HUES48 (cell line): ENCODE results near the gene AMOT.

ENCODE experiments used
- H3K27ac ChIP-seq: one replicate; pipeline ENCODE4 v1.7.0; 2013; ENCODE audit warnings: low read depth, low read length, inconsistent platforms
- H3K27me3 ChIP-seq: 2 replicates; pipeline ENCODE4 v1.6.1; 2013; ENCODE audit warnings: mild to moderate bottlenecking, low read length; ENCODE audit not compliant: control insufficient read depth, insufficient read depth
- H3K36me3 ChIP-seq: 2 replicates; pipeline ENCODE4 v1.6.1; 2013; ENCODE audit warnings: low read length; ENCODE audit not compliant: control insufficient read depth, insufficient read depth
- H3K4me1 ChIP-seq: 2 replicates; pipeline ENCODE4 v1.6.1; 2013; ENCODE audit warnings: mild to moderate bottlenecking, low read length; ENCODE audit not compliant: control insufficient read depth, insufficient read depth
- H3K4me3 ChIP-seq: 2 replicates; pipeline ENCODE4 v1.5.1; 2013; ENCODE audit warnings: mild to moderate bottlenecking, low read depth, low read length
- H3K9ac ChIP-seq: 2 replicates; pipeline ENCODE4 v1.6.1; 2013; ENCODE audit warnings: mild to moderate bottlenecking, low read depth, low read length, moderate library complexity
- H3K9me3 ChIP-seq: 2 replicates; pipeline ENCODE4 v1.6.1; 2013; ENCODE audit warnings: low read length; ENCODE audit not compliant: control insufficient read depth, insufficient read depth

AMOT gene

GRCh38 chrX:112840382-112841113, at the start of gene AMOT:
TSS of gene AMOT (minus strand) at chrX:112840831. CDS start at chrX:112823126, 17,705 bp downstream.
- H3K9ac ChIP-seq: peak within 1 kb of the TSS; percentile 54
- H3K27ac ChIP-seq: peak within 1 kb of the TSS; percentile 66
- H3K36me3 ChIP-seq: no peaks in the 10 kb centered on the region
- H3K9me3 ChIP-seq: no peaks in the 10 kb centered on the region
- H3K27me3 ChIP-seq: peaks cover 47% of the 10 kb centered on the region
- peak within 1 kb of the TSS; percentile 97 for H3K4me3 ChIP-seq
- H3K4me1 ChIP-seq: peaks cover 22% of the 10 kb centered on the region

GRCh38 chrX:112889400-112889799, 48.8 kb upstream of the AMOT start:
- no peaks in the 10 kb centered on the region; the same call in 1 of the 2 replicates for H3K27me3 ChIP-seq
- H3K27ac ChIP-seq: no peak overlapping the region
- H3K4me3 ChIP-seq: no peak overlapping the region
- no peaks in the 10 kb centered on the region for H3K36me3 ChIP-seq
- H3K4me1 ChIP-seq: no peaks in the 10 kb centered on the region
- H3K9ac ChIP-seq: no peak overlapping the region
- H3K9me3 ChIP-seq: no peaks in the 10 kb centered on the region

- H3K4me3 ChIP-seq: no peak overlapping the region
- H3K36me3 ChIP-seq: no peaks in the 10 kb centered on the region
- no peaks in the 10 kb centered on the region for H3K4me1 ChIP-seq
- H3K9ac ChIP-seq: no peak overlapping the region
- H3K9me3 ChIP-seq: no peaks in the 10 kb centered on the region
- H3K27ac ChIP-seq: no peak overlapping the region
- H3K27me3 ChIP-seq: no peaks in the 10 kb centered on the region; the same call in 1 of the 2 replicates
Measured at GRCh38 chrX:112888916-112889315, 48.3 kb upstream of the AMOT start.

GRCh38 chrX:112877771-112878173, 37.1 kb upstream of the AMOT start:
- H3K27me3 ChIP-seq: peaks cover 18% of the 10 kb centered on the region; the same call in 1 of the 2 replicates
- no peak overlapping the region for H3K27ac ChIP-seq
- H3K9me3 ChIP-seq: no peaks in the 10 kb centered on the region
- peaks cover 25% of the 10 kb centered on the region for H3K4me1 ChIP-seq
- no peak overlapping the region for H3K9ac ChIP-seq
- H3K36me3 ChIP-seq: no peaks in the 10 kb centered on the region
- no peak overlapping the region for H3K4me3 ChIP-seq

- no peak overlapping the region for H3K4me3 ChIP-seq
- H3K27me3 ChIP-seq: peaks cover 20% of the 10 kb centered on the region
- H3K9ac ChIP-seq: no peak overlapping the region
- no peaks in the 10 kb centered on the region for H3K9me3 ChIP-seq
- no peak overlapping the region for H3K27ac ChIP-seq
- no peaks in the 10 kb centered on the region for H3K36me3 ChIP-seq
- H3K4me1 ChIP-seq: peaks cover 25% of the 10 kb centered on the region
Measured at GRCh38 chrX:112874614-112875013, 34.0 kb upstream of the AMOT start.

GRCh38 chrX:112874175-112874574, 33.5 kb upstream of the AMOT start:
- Histone ChIP-seq H3K27ac (no peak overlapping the region), H3K27me3 (peaks cover 20% of the 10 kb centered on the region), H3K9ac (no peak overlapping the region), H3K9me3 (no peaks in the 10 kb centered on the region), H3K36me3 (no peaks in the 10 kb centered on the region), H3K4me3 (no peak overlapping the region), H3K4me1 (peaks cover 22% of the 10 kb centered on the region)

- Histone ChIP-seq H3K27ac (no peak overlapping the region), H3K4me3 (no peak overlapping the region), H3K36me3 (no peaks in the 10 kb centered on the region), H3K27me3 (peaks cover 3% of the 10 kb centered on the region; the same call in 1 of the 2 replicates), H3K9ac (no peak overlapping the region), H3K9me3 (no peaks in the 10 kb centered on the region), H3K4me1 (no peaks in the 10 kb centered on the region)
Measured at GRCh38 chrX:112868586-112868985, 28.0 kb upstream of the AMOT start.

GRCh38 chrX:112867570-112867969, 26.9 kb upstream of the AMOT start:
- H3K4me3 ChIP-seq: no peak overlapping the region
- H3K27ac ChIP-seq: no peak overlapping the region
- H3K9me3 ChIP-seq: no peaks in the 10 kb centered on the region
- H3K27me3 ChIP-seq: peaks cover 3% of the 10 kb centered on the region; the same call in 1 of the 2 replicates
- H3K36me3 ChIP-seq: no peaks in the 10 kb centered on the region
- H3K4me1 ChIP-seq: no peaks in the 10 kb centered on the region
- no peak overlapping the region for H3K9ac ChIP-seq

- H3K9ac ChIP-seq: no peak overlapping the region
- H3K36me3 ChIP-seq: no peaks in the 10 kb centered on the region
- no peaks in the 10 kb centered on the region for H3K9me3 ChIP-seq
- peaks cover 3% of the 10 kb centered on the region; the same call in 1 of the 2 replicates for H3K27me3 ChIP-seq
- H3K4me3 ChIP-seq: no peak overlapping the region
- no peak overlapping the region for H3K27ac ChIP-seq
- H3K4me1 ChIP-seq: no peaks in the 10 kb centered on the region
Measured at GRCh38 chrX:112866175-112866574, 25.5 kb upstream of the AMOT start.

GRCh38 chrX:112865464-112866025, 24.9 kb upstream of the AMOT start:
- H3K27ac ChIP-seq: no peak overlapping the region
- no peak overlapping the region for H3K9ac ChIP-seq

GRCh38 chrX:112863850-112864249, 23.2 kb upstream of the AMOT start:
- Histone ChIP-seq H3K9ac (no peak overlapping the region), H3K4me3 (no peak overlapping the region), H3K27ac (no peak overlapping the region), H3K9me3 (no peaks in the 10 kb centered on the region), H3K36me3 (no peaks in the 10 kb centered on the region), H3K4me1 (no peaks in the 10 kb centered on the region), H3K27me3 (no peaks in the 10 kb centered on the region)

More at GRCh38 chrX:112865464-112866025, 24.9 kb upstream of the AMOT start:
- H3K4me1 ChIP-seq: no peaks in the 10 kb centered on the region
- H3K27me3 ChIP-seq: no peaks in the 10 kb centered on the region
- H3K4me3 ChIP-seq: no peak overlapping the region
- H3K36me3 ChIP-seq: no peaks in the 10 kb centered on the region
- no peaks in the 10 kb centered on the region for H3K9me3 ChIP-seq
